ENCODE results near the gene CDHR2. TPM values are rescaled to one million over a fixed set of nuclear protein-coding genes. Genes with fewer than 3 reads are reported as not detected.

Gene CDHR2
- total and polyA plus RNA-seq, 2 of the 13 experiments (the other 11 are each of a cell fraction or from before 2014, with no cell fraction given): 17.9 to 20.9 TPM

- TF ChIP-seq ZNF280D (CRISPR knock-in tag; IDR thresholded peaks at IDR 0.05) (no peak), ZSCAN29 (CRISPR knock-in tag; conservative IDR thresholded peaks at IDR 0.05) (0 out of 2 replicates have a peak, but pooled peaks have one; percentile 59), PATZ1 (CRISPR knock-in tag; IDR thresholded peaks at IDR 0.05) (peak; percentile 70), CCDC6 (CRISPR knock-in tag; IDR thresholded peaks at IDR 0.05) (no peak), ZNF292 (CRISPR knock-in tag; IDR thresholded peaks at IDR 0.05; ENCODE audit: borderline replicate concordance, low read depth) (0 out of 2 replicates have a peak, but pooled peaks have one; percentile 16), ZBTB7B (CRISPR knock-in tag; IDR thresholded peaks at IDR 0.05) (peak; percentile 56; the same call in 1 of the 2 replicates), HNF4A (CRISPR knock-in tag; IDR thresholded peaks at IDR 0.05) (peak; percentile 68; the same call in 1 of the 2 replicates), ZNF512 (CRISPR knock-in tag; IDR thresholded peaks at IDR 0.05) (no peak), ZNF782 (CRISPR knock-in tag; IDR thresholded peaks at IDR 0.05; ENCODE audit: borderline replicate concordance) (peak; percentile 94; the same call in 1 of the 2 replicates), ATF2 (CRISPR knock-in tag; IDR thresholded peaks at IDR 0.05) (no peak), TMF1 (CRISPR knock-in tag; IDR thresholded peaks at IDR 0.05; ENCODE audit: low read depth) (no peak), ZNF574 (CRISPR knock-in tag; IDR thresholded peaks at IDR 0.05) (no peak; the same call in 1 of the 2 replicates), ASH2L (IDR thresholded peaks at IDR 0.05; ENCODE audit: insufficient read length, low read depth, low read length) (peak; percentile 17), AGO1 (IDR thresholded peaks at IDR 0.05; ENCODE audit: low read depth, low read length, poor library complexity, severe bottlenecking) (no peak), DMAP1 (CRISPR knock-in tag; IDR thresholded peaks at IDR 0.05) (0 out of 2 replicates have a peak, but pooled peaks have one; percentile 9)
Observed at GRCh38 chr5:176548967-176549444, at the start of gene CDHR2 (continued).

Measured in HepG2 (cell line).